SIG-M5 (cell line): ENCODE data around the gene NAIP.
"Not testable (repeated sequence)": the region's sequence is repeated elsewhere in the genome, so short reads cannot be mapped to it uniquely, and the experiment has no call there.

Source experiments
- DNase-seq: peaks from one replicate; lab custom pipeline; 2025; lab: John Stamatoyannopoulos, UW

Gene NAIP

GRCh38 chr5:71025289-71025953 is at the start of gene NAIP:
NAIP (minus strand) TSS chr5:71025339; CDS start chr5:71012915, 12,424 bp downstream.
- DNase-seq: not testable (repeated sequence)

GRCh38 chr5:71067262-71067928 is 42.3 kb upstream of the NAIP start, which contains the start of gene GTF2H2:
GTF2H2 (minus strand) TSS chr5:71067676; CDS start chr5:71062763, 4,913 bp downstream.
- DNase-seq: not testable (repeated sequence)

GRCh38 chr5:71061322-71061721 is 36.2 kb upstream of the NAIP start:
- not testable (repeated sequence) for DNase-seq

- DNase-seq: not testable (repeated sequence)
Observed at GRCh38 chr5:71059426-71059825, 34.3 kb upstream of the NAIP start.

GRCh38 chr5:71044808-71045207 is 19.7 kb upstream of the NAIP start:
- not testable (repeated sequence) for DNase-seq

- DNase-seq: not testable (repeated sequence)
Observed at GRCh38 chr5:71044128-71044527, 19.0 kb upstream of the NAIP start.

- DNase-seq: not testable (repeated sequence)
Observed at GRCh38 chr5:71031046-71031776, 6.1 kb upstream of the NAIP start.

GRCh38 chr5:71020643-71021042 is 4.5 kb downstream of the NAIP start:
- not testable (repeated sequence) for DNase-seq

- DNase-seq: not testable (repeated sequence)
Observed at GRCh38 chr5:71018376-71019005, 6.6 kb downstream of the NAIP start.

- DNase-seq: no peak
Observed at GRCh38 chr5:71014176-71014575, 11.0 kb downstream of the NAIP start.

- DNase-seq: no peak
Observed at GRCh38 chr5:71013575-71013974, 11.6 kb downstream of the NAIP start.

- DNase-seq: no peak
Observed at GRCh38 chr5:71011194-71011792, 13.8 kb downstream of the NAIP start.

GRCh38 chr5:71006983-71007382 is 18.2 kb downstream of the NAIP start:
- not testable (repeated sequence) for DNase-seq

- DNase-seq: not testable (repeated sequence)
Observed at GRCh38 chr5:70984882-70985281, 40.3 kb downstream of the NAIP start.

GRCh38 chr5:70967220-70967619 is 57.9 kb downstream of the NAIP start:
- not testable (repeated sequence) for DNase-seq

GRCh38 chr5:70964531-70964930 is 60.6 kb downstream of the NAIP start:
- DNase-seq: not testable (repeated sequence)

- DNase-seq: not testable (repeated sequence)
Observed at GRCh38 chr5:70953068-70953467, 72.1 kb downstream of the NAIP start.

GRCh38 chr5:70932560-70932959 is 92.6 kb downstream of the NAIP start:
- DNase-seq: not testable (repeated sequence)

GRCh38 chr5:70931709-70932368 is 93.3 kb downstream of the NAIP start:
- DNase-seq: not testable (repeated sequence)

- DNase-seq: not testable (repeated sequence)
Observed at GRCh38 chr5:70925211-70925562, 100.0 kb downstream of the NAIP start.
